GM23338 (cell line): ENCODE data around the gene ETV2. TPM values are rescaled to one million over a fixed set of nuclear protein-coding genes. Genes with fewer than 3 reads are reported as not detected.

Experiments used
- ATAC-seq: fragments of 200-7000 bp; cut with Tn5 transposase; 3 replicates; pipeline ENCODE4 v1.9.1; 2020
- DNase-seq: peaks from one replicate; pipeline ENCODE4 v3.0.0-alpha.2; 2015; ENCODE audit warnings: low spot score
- H2AFZ ChIP-seq: fragments of 200-600 bp; sonication (generic); 2 replicates; pipeline ENCODE4 v1.8.0; 2016; ENCODE audit warnings: antibody characterized with exemption, mild to moderate bottlenecking, moderate library complexity
- H3F3A ChIP-seq: fragments of 200-600 bp; sonication (generic); replicated peaks from 2 replicates; pipeline ENCODE4 v1.8.0; 2017; ENCODE audit warnings: antibody characterized with exemption, mixed run types, low read depth
- H3K27ac ChIP-seq: fragments of 200-600 bp; sonication (generic); 2 replicates; pipeline ENCODE4 v1.6.1; 2016; ENCODE audit warnings: low read depth
- H3K27me3 ChIP-seq: fragments of 200-600 bp; sonication (generic); 2 replicates; pipeline ENCODE4 v1.8.0; 2016; ENCODE audit warnings: mild to moderate bottlenecking, mixed run types, moderate library complexity; ENCODE audit not compliant: insufficient read depth
- H3K36me3 ChIP-seq: fragments of 200-600 bp; sonication (generic); 2 replicates; pipeline ENCODE4 v1.8.0; 2016; ENCODE audit warnings: mild to moderate bottlenecking; ENCODE audit not compliant: insufficient read depth
- H3K4me1 ChIP-seq: fragments of 200-600 bp; sonication (generic); 2 replicates; pipeline ENCODE4 v1.8.0; 2016; ENCODE audit warnings: mild to moderate bottlenecking, moderate library complexity; ENCODE audit not compliant: insufficient read depth
- H3K4me2 ChIP-seq: fragments of 200-600 bp; sonication (generic); 2 replicates; pipeline ENCODE4 v1.7.1; 2017; ENCODE audit warnings: mixed run types
- H3K4me3 ChIP-seq: fragments of 200-600 bp; sonication (generic); 2 replicates; pipeline ENCODE4 v1.6.1; 2016; ENCODE audit warnings: mixed run types
- H3K79me2 ChIP-seq: fragments of 200-600 bp; sonication (generic); replicated peaks from 2 replicates; pipeline ENCODE4 v1.8.0; 2017; ENCODE audit warnings: mild to moderate bottlenecking; ENCODE audit not compliant: insufficient read depth
- H3K9me2 ChIP-seq: fragments of 200-600 bp; sonication (generic); 2 replicates; pipeline ENCODE4 v1.8.0; 2017; ENCODE audit not compliant: insufficient read depth
- H4K20me1 ChIP-seq: fragments of 200-600 bp; sonication (generic); replicated peaks from 2 replicates; pipeline ENCODE4 v1.8.0; 2017; ENCODE audit warnings: mild to moderate bottlenecking; ENCODE audit not compliant: insufficient read depth
- H3K27ac Mint-ChIP-seq: 2 replicates; pipeline ENCODE4 v1.8.0; 2020; ENCODE audit warnings: inconsistent platforms, mild to moderate bottlenecking, moderate library complexity, mixed read lengths
- H3K27me3 Mint-ChIP-seq: 3 replicates; pipeline ENCODE4 v1.8.0; 2022; ENCODE audit warnings: low read depth, mild to moderate bottlenecking, moderate library complexity, mixed read lengths, inconsistent platforms; ENCODE audit not compliant: insufficient read depth, poor library complexity
- H3K36me3 Mint-ChIP-seq: 3 replicates; pipeline ENCODE4 v1.8.0; 2021; ENCODE audit warnings: low read depth, mild to moderate bottlenecking, inconsistent platforms, moderate library complexity, mixed read lengths
- H3K4me1 Mint-ChIP-seq: 3 replicates; pipeline ENCODE4 v1.8.0; 2020; ENCODE audit warnings: mild to moderate bottlenecking, inconsistent platforms, mixed read lengths
- H3K4me3 Mint-ChIP-seq: 3 replicates; pipeline ENCODE4 v1.8.0; 2021; ENCODE audit warnings: moderate library complexity, mild to moderate bottlenecking, inconsistent platforms, mixed read lengths
- H3K9me3 Mint-ChIP-seq: 3 replicates; pipeline ENCODE4 v1.8.0; 2020; ENCODE audit warnings: moderate library complexity, mild to moderate bottlenecking, inconsistent platforms, mixed read lengths
- CREB1 ChIP-seq: fragments of 250-450 bp; sonication (Bioruptor Pico); IDR thresholded peaks from 2 replicates; pipeline ENCODE4 v1.5.0; 2020; ENCODE audit warnings: low read depth, mild to moderate bottlenecking, moderate library complexity
- EZH2 ChIP-seq: fragments of 200-600 bp; sonication (generic); IDR thresholded peaks from one replicate; pipeline ENCODE4 v1.8.0; 2017; ENCODE audit warnings: antibody characterized with exemption, mild to moderate bottlenecking, low read depth; ENCODE audit not compliant: unreplicated experiment
- NANOG ChIP-seq: IDR thresholded peaks from 2 replicates; pipeline ENCODE4 v1.6.1; 2016; ENCODE audit warnings: antibody characterized with exemption, borderline replicate concordance
- STAT1 ChIP-seq: IDR thresholded peaks from one replicate; pipeline ENCODE4 v1.6.1; 2016; ENCODE audit warnings: antibody characterized with exemption; ENCODE audit not compliant: unreplicated experiment
- ZNF462 ChIP-seq: fragments of 250-450 bp; sonication (Bioruptor Pico); IDR thresholded peaks from 2 replicates; pipeline ENCODE4 v1.5.0; 2020; ENCODE audit warnings: mild to moderate bottlenecking, moderate library complexity
- polyA plus RNA-seq: library from polyadenylated mRNA; unstranded; fragments of >200 nt; fragmentation: Nextera tagmentation; extraction: Ambion mirVana; gene quantifications from 2 replicates; pipeline ENCODE4 v1.2.1, GENCODE V29; 2016
- total RNA-seq: library from RNA; depleted of rRNA; stranded (reverse); fragments of >200 nt; shearing (Covaris generic); gene quantifications from 2 replicates; pipeline ENCODE4 v1.2.3, GENCODE V29; 2014
- TF ChIP-seq, protein P1 (sequence below): IDR thresholded peaks from 2 replicates; pipeline ENCODE4 v1.6.1; 2016; ENCODE audit warnings: antibody characterized with exemption

The ETV2 gene
- total and polyA plus RNA-seq, 2 experiments from 2014 or later: 0.87 to 1.5 TPM

DNA sequence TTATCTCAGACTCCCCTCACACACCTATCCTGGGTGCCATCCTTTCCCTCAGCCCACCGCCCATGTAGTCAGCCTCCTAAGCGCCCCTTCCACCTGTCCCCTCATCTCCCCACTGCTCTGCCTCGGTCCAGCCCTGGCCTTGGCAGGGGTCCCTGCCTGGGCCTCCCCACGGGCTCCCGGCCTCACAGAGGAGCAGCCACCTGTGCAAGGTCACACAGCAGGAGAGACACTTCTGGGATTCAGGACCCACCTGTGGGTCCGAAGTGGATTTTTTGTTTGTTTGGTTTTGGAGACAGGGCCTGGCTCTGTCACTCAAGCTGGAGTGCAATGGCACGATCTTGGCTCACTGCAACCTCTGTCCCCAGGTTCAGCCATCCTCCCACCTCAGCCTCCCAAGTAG, 24.1 kb downstream of the ETV2 start:
- H3K36me3 ChIP-seq: no peaks in the 10 kb centered on the region
- DNase-seq (no peak), ATAC-seq (no peak)
- no peaks in the 10 kb centered on the region for H3K9me2 ChIP-seq
- no peak overlapping the region for H3K27ac ChIP-seq
- no peaks in the 10 kb centered on the region for H3K79me2 ChIP-seq
- Mint-ChIP-seq H3K4me3 (no peak overlapping the region), H3K27ac (no peak overlapping the region), H3K9me3 (no peaks in the 10 kb centered on the region; the same call in 2 of the 3 replicates), H3K4me1 (peaks cover 3% of the 10 kb centered on the region; the same call in 1 of the 3 replicates), H3K36me3 (no peaks in the 10 kb centered on the region), H3K27me3 (peaks cover 15% of the 10 kb centered on the region)
- H3K4me2 ChIP-seq: no peak overlapping the region
- H4K20me1 ChIP-seq: no peaks in the 10 kb centered on the region
- no peaks in the 10 kb centered on the region for H3F3A ChIP-seq
- TF ChIP-seq, protein P1, sequence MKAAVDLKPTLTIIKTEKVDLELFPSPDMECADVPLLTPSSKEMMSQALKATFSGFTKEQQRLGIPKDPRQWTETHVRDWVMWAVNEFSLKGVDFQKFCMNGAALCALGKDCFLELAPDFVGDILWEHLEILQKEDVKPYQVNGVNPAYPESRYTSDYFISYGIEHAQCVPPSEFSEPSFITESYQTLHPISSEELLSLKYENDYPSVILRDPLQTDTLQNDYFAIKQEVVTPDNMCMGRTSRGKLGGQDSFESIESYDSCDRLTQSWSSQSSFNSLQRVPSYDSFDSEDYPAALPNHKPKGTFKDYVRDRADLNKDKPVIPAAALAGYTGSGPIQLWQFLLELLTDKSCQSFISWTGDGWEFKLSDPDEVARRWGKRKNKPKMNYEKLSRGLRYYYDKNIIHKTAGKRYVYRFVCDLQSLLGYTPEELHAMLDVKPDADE: no peak
- TF ChIP-seq STAT1 (no peak), EZH2 (no peak), NANOG (no peak), CREB1 (no peak)
- no peak overlapping the region for H2AFZ ChIP-seq
- no peak overlapping the region for H3K4me3 ChIP-seq
- no peaks in the 10 kb centered on the region for H3K27me3 ChIP-seq
- no peaks in the 10 kb centered on the region for H3K4me1 ChIP-seq

DNA sequence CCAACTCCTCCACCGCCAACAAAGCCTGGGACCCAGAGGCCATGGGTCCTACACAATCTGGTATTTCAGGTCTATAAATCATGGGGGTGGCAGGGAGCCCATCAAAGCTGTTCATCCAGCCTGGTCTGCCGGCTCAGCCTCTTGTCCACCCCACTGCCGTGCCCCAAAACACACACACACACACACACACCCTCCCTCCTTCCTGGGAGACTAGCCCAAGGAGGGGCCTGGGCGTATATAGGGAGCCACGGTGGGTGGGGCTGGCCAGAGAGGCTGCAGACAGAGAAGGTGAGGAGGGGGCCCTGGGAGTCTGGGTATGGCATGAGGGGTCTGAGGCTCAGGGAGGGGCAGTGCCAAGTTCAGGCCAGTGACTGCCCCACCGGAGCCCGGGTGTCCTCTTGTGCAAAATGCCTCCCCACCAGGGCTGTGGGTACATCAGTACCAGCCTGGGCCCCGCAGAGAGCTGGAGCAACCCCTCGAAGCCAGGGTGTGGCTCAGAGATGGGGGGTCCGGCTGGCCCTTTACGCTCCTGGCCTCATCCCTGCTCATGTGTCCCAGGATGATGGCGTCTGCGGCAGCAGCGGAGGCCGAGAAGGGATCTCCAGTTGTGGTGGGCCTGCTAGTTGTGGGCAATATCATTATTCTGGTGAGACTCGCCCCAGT, 24.8 kb downstream of the ETV2 start, which contains the start of gene UPK1A:
UPK1A (plus strand) TSS at position 267 of the 663 bp plus-strand sequence; CDS start at position 563, 296 bp downstream.
- peaks cover 14% of the 10 kb centered on the region for H3K27me3 Mint-ChIP-seq
- Histone ChIP-seq H3F3A (no peaks in the 10 kb centered on the region), H3K79me2 (no peaks in the 10 kb centered on the region), H3K36me3 (no peaks in the 10 kb centered on the region), H3K27me3 (no peaks in the 10 kb centered on the region), H3K4me3 (no peak within 1 kb of the TSS), H3K4me1 (no peaks in the 10 kb centered on the region), H3K4me2 (no peak within 1 kb of the TSS), H3K27ac (no peak within 1 kb of the TSS), H4K20me1 (no peaks in the 10 kb centered on the region), H3K9me2 (no peaks in the 10 kb centered on the region), H2AFZ (no peak within 1 kb of the TSS)
- DNase-seq (no peak), ATAC-seq (no peak)
- peaks cover 3% of the 10 kb centered on the region; the same call in 1 of the 3 replicates for H3K4me1 Mint-ChIP-seq
- no peaks in the 10 kb centered on the region for H3K36me3 Mint-ChIP-seq
- no peak within 1 kb of the TSS for H3K27ac Mint-ChIP-seq
- H3K4me3 Mint-ChIP-seq: no peak within 1 kb of the TSS
- no peaks in the 10 kb centered on the region; the same call in 2 of the 3 replicates for H3K9me3 Mint-ChIP-seq
- TF ChIP-seq STAT1: no peak
- no peak for TF ChIP-seq ZNF462 (CRISPR knock-in tag)
